ENCODE data around the gene SGO2. TPM values are rescaled to one million over a fixed set of nuclear protein-coding genes. Genes with fewer than 3 reads are reported as not detected.
A peak's percentile ranks its signal among the peaks of the same experiment; 100 is the strongest.

The SGO2 gene
- total and polyA plus RNA-seq, 2 of the 13 experiments (the other 11 are each of a cell fraction or from before 2014, with no cell fraction given): 5.1 to 16.2 TPM

DNA sequence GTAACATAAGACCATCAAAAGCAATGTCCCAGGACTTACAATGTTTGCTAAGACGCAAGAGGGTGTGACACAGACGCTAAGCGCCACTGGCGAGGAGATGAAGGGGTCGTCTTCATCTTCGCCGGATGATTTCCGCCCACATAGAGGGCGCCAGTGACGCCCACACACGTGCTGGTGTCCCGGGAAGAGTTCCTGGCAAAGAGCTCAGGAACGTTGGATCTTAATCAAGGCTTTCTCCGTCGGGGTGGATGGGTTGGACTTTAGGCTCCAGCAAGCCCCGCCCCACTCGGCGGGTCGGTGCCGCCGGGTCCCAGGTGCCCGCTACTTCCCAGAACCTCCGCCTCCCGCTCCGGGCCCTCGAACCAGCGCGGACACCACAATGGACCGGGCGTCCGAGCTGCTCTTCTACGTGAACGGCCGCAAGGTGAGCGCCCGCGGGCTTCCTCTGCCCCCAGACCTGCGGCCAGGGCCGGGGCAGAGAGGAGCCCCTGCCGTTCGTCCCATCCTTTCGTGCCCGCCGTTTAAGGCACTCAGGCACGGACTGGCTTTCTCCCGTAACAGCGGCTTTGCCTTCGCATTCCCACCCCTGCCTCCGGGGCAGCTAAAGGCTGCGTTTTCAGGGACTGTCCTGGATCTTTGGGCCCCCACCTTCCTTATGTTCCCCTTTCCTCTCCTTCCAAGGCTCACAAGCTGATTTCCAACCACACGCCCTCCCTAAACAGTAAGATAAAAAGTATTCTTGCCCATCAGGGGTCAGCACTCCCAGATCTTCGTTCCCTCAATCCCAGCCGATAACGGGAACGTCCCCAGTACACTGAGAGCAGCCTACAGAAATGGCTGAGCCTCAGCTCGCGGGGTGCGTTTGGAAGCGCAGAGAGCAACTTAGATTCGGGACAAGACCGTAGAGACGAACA, 60.0 kb downstream of the SGO2 start, which contains the start of gene AOX1 (continued):
- TF ChIP-seq ZNF24 (IDR thresholded peaks at IDR 0.05): no peak
- TF ChIP-seq MXD4 (CRISPR knock-in tag; IDR thresholded peaks at IDR 0.05): peak; percentile 87
- TF ChIP-seq CBX2 (IDR thresholded peaks at IDR 0.05; ENCODE audit: low read depth, low read length): no peak
- TF ChIP-seq CBX2 (CRISPR knock-in tag; IDR thresholded peaks at IDR 0.05; ENCODE audit: low read depth): no peak
- TF ChIP-seq GTF3A (CRISPR knock-in tag; conservative IDR thresholded peaks at IDR 0.05): peak; percentile 57; the same call in 1 of the 2 replicates
- TF ChIP-seq KLF6 (CRISPR knock-in tag; IDR thresholded peaks at IDR 0.05): peak; percentile 94; the same call in 1 of the 2 replicates
- peak; percentile 77; the same call in 1 of the 2 replicates for TF ChIP-seq PHF21A (CRISPR knock-in tag; IDR thresholded peaks at IDR 0.05)
- 0 out of 2 replicates have a peak, but pooled peaks have one; percentile 40 for TF ChIP-seq CSRNP1 (CRISPR knock-in tag; IDR thresholded peaks at IDR 0.05)
- peak; percentile 91; the same call in 1 of the 2 replicates for TF ChIP-seq MYC (CRISPR knock-in tag; IDR thresholded peaks at IDR 0.05; ENCODE audit: borderline replicate concordance)
- TF ChIP-seq TFDP1 (CRISPR knock-in tag; IDR thresholded peaks at IDR 0.05; ENCODE audit: borderline replicate concordance): peak; percentile 87
- peak; percentile 81; the same call in 1 of the 2 replicates for TF ChIP-seq ZNF761 (CRISPR knock-in tag; conservative IDR thresholded peaks at IDR 0.05)
- no peak; the same call in 1 of the 2 replicates for TF ChIP-seq KLF15 (CRISPR knock-in tag; IDR thresholded peaks at IDR 0.05; ENCODE audit: borderline replicate concordance)
- peak; percentile 73; the same call in 1 of the 2 replicates for TF ChIP-seq ARNT2 (CRISPR knock-in tag; IDR thresholded peaks at IDR 0.05; ENCODE audit: low read depth)
- TF ChIP-seq ZNF883 (CRISPR knock-in tag; IDR thresholded peaks at IDR 0.05; ENCODE audit: not compliant biosample characterization): no peak
- TF ChIP-seq, protein P1, sequence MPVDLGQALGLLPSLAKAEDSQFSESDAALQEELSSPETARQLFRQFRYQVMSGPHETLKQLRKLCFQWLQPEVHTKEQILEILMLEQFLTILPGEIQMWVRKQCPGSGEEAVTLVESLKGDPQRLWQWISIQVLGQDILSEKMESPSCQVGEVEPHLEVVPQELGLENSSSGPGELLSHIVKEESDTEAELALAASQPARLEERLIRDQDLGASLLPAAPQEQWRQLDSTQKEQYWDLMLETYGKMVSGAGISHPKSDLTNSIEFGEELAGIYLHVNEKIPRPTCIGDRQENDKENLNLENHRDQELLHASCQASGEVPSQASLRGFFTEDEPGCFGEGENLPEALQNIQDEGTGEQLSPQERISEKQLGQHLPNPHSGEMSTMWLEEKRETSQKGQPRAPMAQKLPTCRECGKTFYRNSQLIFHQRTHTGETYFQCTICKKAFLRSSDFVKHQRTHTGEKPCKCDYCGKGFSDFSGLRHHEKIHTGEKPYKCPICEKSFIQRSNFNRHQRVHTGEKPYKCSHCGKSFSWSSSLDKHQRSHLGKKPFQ (CRISPR knock-in tag; IDR thresholded peaks at IDR 0.05; ENCODE audit: insufficient replicate concordance): no peak
- peak; percentile 16; the same call in 1 of the 2 replicates for TF ChIP-seq SMC3 (IDR thresholded peaks at IDR 0.05; ENCODE audit: low read length)
- TF ChIP-seq ADNP (CRISPR knock-in tag; IDR thresholded peaks at IDR 0.05): no peak
- no peak for TF ChIP-seq ZNF713 (CRISPR knock-in tag; IDR thresholded peaks at IDR 0.05)
- TF ChIP-seq JUND (CRISPR knock-in tag; IDR thresholded peaks at IDR 0.05): no peak
- no peak for TF ChIP-seq TOPORS (CRISPR knock-in tag; IDR thresholded peaks at IDR 0.05)
- no peak; the same call in 1 of the 2 replicates for TF ChIP-seq ZNF383 (CRISPR knock-in tag; IDR thresholded peaks at IDR 0.05; ENCODE audit: borderline replicate concordance)
- TF ChIP-seq RCOR2 (CRISPR knock-in tag; IDR thresholded peaks at IDR 0.05): no peak
- peak; percentile 89 for TF ChIP-seq ZSCAN9 (CRISPR knock-in tag; IDR thresholded peaks at IDR 0.05; ENCODE audit: borderline replicate concordance)
- peak; percentile 50 for TF ChIP-seq POLR2AphosphoS5 (IDR thresholded peaks at IDR 0.05; ENCODE audit: low read depth, low read length)

All from HepG2 (cell line).